Right hindlimb (tissue), 1 donor: ENCODE data around the gene PIK3CB.
"Not testable (repeated sequence)": the region's sequence is repeated elsewhere in the genome, so short reads cannot be mapped to it uniquely, and the experiment has no call there.

Source experiments
- DNase-seq: peaks from one replicate; pipeline ENCODE4 v3.0.0-alpha.2; 2018

Gene PIK3CB

GRCh38 chr3:138675393-138675792, 159.3 kb downstream of the PIK3CB start:
- DNase-seq: no peak

GRCh38 chr3:138673641-138674530, 160.8 kb downstream of the PIK3CB start:
- peak; percentile 35 for DNase-seq

GRCh38 chr3:138670407-138670806, 164.3 kb downstream of the PIK3CB start:
- DNase-seq: no peak

GRCh38 chr3:138668107-138668506, 166.6 kb downstream of the PIK3CB start:
- no peak for DNase-seq

- no peak for DNase-seq
Measured at GRCh38 chr3:138657508-138657907, 177.2 kb downstream of the PIK3CB start.

GRCh38 chr3:138653567-138653966, 181.2 kb downstream of the PIK3CB start:
- DNase-seq: no peak

GRCh38 chr3:138649134-138649533, 185.6 kb downstream of the PIK3CB start:
- no peak for DNase-seq

GRCh38 chr3:138646513-138646912, 188.2 kb downstream of the PIK3CB start:
- DNase-seq: no peak

GRCh38 chr3:138646008-138646407, 188.7 kb downstream of the PIK3CB start:
- no peak for DNase-seq

GRCh38 chr3:138642927-138643253, 191.8 kb downstream of the PIK3CB start:
- no peak for DNase-seq

- no peak for DNase-seq
Measured at GRCh38 chr3:138642226-138642926, 192.4 kb downstream of the PIK3CB start.

- DNase-seq: no peak
Measured at GRCh38 chr3:138640537-138640936, 194.2 kb downstream of the PIK3CB start.

GRCh38 chr3:138638641-138639040, 196.1 kb downstream of the PIK3CB start:
- DNase-seq: no peak

- no peak for DNase-seq
Measured at GRCh38 chr3:138629526-138629925, 205.2 kb downstream of the PIK3CB start.

GRCh38 chr3:138625707-138626365, 208.9 kb downstream of the PIK3CB start:
- DNase-seq: no peak

- no peak for DNase-seq
Measured at GRCh38 chr3:138624518-138624917, 210.2 kb downstream of the PIK3CB start.

GRCh38 chr3:138620431-138620830, 214.3 kb downstream of the PIK3CB start:
- DNase-seq: no peak

GRCh38 chr3:138615462-138615861, 219.3 kb downstream of the PIK3CB start:
- DNase-seq: no peak

- DNase-seq: no peak
Measured at GRCh38 chr3:138609898-138610266, 224.8 kb downstream of the PIK3CB start.

GRCh38 chr3:138608322-138609135, 226.2 kb downstream of the PIK3CB start, which contains the start of gene FAIM:
Gene FAIM, plus strand, starts transcription at chr3:138608771. Its CDS starts 10,956 bp downstream, at chr3:138619727.
- peak; percentile 79 for DNase-seq

- not testable (repeated sequence) for DNase-seq
Measured at GRCh38 chr3:138604106-138604595, 230.6 kb downstream of the PIK3CB start.
